ENCODE data around the gene BABAM1.

BABAM1 gene

DNA sequence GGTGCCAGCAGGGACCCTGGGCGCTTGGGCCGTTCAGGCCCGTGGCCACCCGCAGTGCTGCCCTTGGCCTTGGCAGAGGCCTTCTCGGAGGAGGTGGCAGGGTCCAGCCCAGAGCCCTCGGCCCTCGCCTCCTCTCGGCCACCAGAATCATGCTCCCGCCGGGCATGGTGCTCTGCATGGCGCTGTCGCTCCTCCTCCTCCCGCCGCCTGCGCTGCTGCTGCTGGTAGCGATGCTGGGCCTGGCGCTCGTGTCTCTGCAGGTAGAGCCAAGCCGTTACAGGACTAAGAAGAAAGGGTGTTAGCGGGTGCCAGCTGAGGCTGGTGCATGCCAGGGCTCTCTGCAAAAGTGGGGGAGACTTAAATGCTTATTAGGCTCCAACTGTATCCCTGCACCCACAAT lies 57.9 kb downstream of the BABAM1 start:
- no peak for DNase-seq

- no peak for DNase-seq
Measured at GRCh38 chr19:17325881-17326594, 58.8 kb downstream of the BABAM1 start.

- no peak for DNase-seq
Measured at GRCh38 chr19:17326595-17326966, 59.3 kb downstream of the BABAM1 start.

- no peak for DNase-seq
Measured at GRCh38 chr19:17327068-17327653, 59.9 kb downstream of the BABAM1 start.

DNA sequence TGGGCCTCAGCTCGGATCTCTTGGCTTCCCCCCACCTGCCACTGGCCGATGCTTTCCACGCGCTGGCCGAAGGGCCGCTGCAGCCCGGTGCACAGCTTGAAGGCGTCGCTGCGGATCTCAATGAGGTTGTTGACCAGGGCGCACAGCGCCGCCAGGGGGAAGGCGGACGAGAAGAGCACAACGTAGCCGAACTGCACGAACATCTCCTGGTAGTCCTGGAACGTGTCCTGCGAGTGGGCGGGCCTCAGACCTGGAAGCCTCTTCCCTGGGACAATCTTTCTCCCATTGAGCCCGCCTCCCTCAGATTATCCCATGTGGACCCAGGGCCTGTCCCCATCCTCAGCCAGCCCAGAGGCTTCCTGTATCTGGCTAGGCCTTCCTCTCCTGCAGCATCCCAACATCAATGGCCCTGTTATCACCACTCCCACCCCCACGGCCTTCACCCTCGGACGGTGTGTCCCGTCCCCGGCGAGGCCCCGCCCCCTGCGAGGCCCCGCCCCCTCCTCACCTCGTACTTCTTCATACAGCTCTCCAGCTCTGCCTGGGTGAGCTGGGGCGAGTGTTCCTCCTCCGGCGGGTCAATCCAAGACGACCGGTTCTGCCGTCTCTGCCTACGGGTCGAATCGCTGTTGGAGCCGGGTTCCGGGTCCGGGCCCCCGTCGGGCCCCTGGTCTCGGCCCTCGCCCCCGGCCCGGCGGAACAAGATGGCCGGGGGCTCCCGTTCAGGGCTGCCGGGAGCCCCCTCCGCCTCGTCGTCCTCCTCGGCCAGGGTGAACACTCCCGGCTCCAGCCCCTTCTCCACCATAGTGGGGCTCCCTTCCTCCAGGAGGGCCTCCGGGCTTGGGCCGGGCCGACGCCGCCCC lies 60.6 kb downstream of the BABAM1 start:
- DNase-seq = no peak
